Left renal cortex interstitium (tissue), 4 donors: Measurements from ENCODE around the gene NPHP4. TPM values are rescaled to one million over a fixed set of nuclear protein-coding genes. Genes with fewer than 3 reads are reported as not detected.

ENCODE experiments used
- DNase-seq, 4 donors: peaks; one replicate each; pipeline ENCODE4 v3.0.0-alpha.2; 2013; ENCODE audit warnings: low read depth in 4 of 4, low spot score in 2 of 4, missing footprints in 1 of 4
- polyA plus RNA-seq, 4 donors: library from polyadenylated mRNA; unstranded; fragments of 120-200 nt; gene quantifications; one replicate each; pipeline ENCODE4 v1.2.1, GENCODE V29; 2013; ENCODE audit not compliant: insufficient read length in 4 of 4

Gene NPHP4
- polyA plus RNA-seq, 4 donors: 7.9 to 18.9 (median 14.0) TPM

DNA sequence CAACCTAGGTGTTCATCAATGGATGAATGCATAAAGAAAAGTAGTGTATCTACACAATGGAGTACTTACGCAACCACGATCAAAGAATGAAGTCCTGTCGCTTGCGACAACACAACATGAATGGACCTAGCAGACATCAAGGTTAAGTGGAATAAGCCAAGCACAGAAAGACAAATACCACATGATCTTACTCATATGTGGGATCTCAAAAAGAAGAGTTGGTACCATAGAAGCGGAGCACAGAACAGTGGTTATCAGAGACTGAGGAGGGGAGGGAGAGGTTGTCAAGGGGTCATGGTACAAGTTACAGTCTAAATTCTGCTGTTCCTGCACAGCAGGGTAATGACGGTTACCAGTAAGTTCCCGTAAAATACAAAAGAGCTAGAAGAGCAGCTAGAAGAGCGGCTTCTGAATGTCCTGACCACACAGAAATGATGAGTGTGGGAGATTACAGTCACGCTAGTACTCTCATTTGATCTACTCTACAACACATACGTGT, 36.7 kb downstream of the NPHP4 start:
- DNase-seq: no peak

DNA sequence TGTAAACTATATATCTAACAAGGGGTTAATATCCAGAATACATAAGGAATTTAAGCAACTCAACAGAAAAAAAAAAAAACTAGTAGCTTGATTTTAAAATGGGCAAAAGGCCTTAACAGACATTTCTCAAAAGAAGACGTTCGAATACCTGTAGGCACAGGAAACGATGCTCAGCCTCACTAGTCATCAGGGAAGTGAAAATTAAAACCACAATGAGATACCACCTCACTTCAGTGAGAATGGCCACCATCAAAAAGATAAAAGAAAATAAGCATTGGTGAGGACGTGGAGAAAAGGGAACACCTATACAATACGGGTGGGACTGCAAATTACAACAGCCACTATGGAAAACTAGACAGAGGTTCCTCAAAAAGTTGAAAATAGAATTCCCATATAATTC, 37.3 kb downstream of the NPHP4 start:
- no peak for DNase-seq

DNA sequence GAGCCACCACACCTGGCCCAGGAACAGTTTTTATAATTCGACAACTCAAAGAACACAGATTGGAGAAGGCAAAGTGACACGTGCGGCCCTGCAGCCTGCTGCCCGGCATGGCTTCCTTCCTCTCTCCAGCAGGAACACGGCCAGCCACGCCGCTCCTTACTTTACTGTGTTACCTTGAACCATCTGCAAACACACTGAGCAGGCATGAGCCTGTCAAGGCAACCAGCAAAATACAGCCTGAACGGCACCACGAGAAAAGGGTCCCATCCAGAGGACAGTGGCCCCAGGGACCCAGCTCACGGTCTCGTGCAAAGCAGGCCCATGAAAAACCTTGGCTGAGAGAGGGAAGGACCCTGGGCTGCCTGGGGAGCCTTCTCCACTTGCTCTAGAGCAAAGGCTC, 38.8 kb downstream of the NPHP4 start:
- no peak for DNase-seq

DNA sequence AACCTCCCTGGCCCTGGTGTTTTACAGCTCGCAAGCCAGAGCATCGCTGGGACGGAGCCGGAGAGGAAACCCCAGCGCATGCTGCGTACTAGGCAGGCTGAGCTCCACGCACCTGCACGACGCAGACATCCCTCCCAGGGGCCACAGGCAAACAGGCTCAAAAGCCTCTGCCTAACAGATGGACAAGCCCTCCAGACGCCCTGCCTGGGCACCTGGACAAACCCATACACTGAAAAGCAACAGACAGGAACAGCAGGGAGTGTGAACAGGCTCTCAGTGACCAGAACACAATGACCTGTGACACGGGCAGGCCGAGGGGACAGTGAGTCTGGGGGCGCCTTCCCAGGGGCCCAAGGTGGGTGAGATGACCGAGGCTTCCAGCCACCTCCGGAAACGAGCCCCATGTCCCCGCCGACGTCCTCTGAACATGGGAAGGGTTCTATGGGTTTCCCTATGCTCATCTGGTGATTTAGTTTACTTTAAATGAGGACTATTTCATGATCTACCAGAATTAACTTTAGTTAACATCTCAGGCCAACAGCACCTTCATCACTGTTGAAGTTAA, 40.3 kb downstream of the NPHP4 start:
- no peak for DNase-seq

DNA sequence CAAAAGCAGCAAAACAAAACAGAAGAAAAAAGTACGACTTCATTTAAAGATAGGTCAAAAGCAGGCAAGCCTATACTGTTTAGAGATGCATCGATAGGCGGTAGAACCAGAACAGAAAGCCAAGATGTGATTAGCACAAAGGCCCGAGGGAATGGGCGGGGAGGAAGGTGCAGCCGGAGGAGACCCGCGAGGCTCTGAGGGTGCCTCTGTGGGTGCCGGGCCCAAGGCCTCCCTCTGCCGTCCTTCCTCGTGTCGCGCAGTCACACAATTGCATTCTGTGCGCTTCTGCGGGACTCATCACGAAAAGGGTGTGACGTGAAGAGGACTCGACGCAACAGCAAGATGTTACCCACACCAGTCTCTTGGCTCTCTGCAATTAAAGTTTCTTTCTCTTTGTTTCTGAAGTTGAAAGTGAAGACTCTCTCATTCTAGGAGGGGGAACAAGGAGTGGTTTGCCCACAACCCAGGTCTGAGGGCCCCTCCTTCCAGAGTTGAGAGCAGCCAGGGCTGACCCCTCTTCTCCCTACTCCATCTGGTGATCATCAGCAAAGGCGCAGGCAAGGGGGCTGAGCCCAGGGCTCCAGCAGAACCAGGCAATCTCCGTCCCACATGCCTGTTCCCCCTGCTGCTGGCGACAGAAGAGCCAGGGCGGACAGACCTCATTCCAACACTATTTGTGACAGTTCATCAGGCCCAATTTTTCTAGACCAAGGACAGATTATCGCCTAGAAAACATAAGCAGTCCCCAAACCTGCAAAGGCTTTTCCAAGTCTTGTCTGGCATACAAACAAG, 41.0 kb downstream of the NPHP4 start:
- DNase-seq: no peak

DNA sequence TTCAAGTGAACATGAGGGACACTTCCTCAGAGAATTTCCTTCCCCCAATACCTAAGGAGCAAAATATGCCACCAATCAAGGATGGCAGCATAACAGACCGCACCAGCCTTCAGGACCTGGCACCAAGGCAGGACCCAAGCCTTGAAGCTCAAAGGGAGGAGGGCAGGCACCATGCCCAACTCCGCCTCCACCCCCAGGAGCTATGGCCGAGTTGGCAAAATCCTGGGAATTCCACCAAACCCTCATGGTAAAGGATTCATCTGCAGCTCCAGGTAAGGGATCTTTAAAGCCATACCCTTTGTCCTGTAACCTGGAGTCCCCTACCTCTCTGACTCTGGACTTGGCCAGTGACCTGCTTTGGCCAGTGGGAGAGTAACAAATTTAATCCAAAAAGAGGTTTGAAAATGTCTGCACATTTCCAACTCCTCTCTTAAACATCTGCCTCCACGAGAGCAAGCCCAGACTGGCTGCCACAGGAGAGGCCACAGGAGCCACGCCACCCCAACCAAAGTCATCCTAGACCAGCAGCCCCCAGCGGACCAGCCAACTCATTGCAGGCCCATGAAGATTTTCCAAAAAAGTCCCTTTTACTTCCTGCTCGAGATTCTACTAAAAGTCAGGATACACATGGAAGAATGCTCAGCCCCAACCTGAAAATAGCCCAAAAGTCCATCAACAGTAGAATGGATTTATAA, 41.9 kb downstream of the NPHP4 start:
- DNase-seq: no peak

DNA sequence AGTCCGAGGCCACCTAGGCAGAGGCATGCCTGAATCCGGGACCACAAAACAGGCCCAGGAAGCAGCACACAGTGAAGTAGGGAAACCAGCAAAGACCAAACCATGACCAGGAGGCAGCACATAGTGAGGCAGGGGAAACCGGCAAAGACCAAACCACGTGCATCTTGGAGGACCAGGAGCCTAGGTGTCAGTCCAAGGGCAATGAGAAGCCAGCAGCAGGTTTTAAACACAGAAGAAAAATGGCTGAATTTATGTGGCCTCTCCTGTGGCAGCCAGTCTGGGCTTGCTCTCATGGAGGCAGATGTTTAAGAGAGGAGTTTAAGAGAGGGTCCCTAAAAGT, 42.5 kb downstream of the NPHP4 start:
- no peak for DNase-seq

DNA sequence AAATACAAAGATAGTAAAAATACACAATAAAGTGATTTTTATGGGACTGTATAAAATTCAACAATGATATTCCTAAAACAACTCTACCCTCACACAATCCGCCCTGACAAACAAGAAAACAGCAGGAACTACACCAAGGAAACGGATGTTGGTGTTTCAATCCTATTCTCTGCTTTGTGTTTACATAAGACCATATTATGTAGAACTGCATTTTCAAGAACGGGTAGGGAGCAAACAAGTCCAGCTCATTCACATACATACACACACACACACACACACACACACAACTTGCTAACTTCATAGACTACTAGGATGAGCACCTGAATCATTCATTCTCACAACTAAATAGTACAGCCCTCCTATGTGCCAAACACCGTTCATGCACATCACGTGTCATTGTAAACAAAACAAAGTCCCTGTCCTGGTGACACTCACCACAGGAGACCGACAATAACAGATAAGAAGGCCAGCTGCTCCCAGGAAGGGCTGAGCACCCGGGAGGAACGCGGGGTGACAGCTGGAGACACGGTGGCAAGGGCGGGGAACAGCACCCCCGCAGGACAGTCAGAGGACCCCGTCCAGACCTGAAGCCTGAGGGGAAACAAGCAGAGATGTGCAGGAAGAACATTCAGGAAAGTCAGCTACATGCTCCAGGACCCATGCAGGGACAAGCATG, 43.0 kb downstream of the NPHP4 start:
- DNase-seq: no peak

DNA sequence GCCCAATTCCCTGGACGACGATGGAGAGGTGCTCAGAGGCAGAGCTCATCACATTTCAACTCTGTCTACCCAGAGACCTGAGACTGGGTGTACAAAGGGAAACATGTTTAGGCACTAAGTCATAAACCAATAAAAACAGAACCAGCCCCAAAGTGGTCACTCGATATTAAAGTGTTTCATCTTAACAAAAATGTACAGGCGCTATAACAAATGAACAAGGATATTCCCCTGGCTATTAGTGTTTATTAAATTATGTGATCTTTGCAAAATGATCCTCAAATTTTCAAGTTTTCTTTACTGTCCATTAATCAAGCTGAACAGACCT, 43.6 kb downstream of the NPHP4 start:
- DNase-seq: no peak

DNA sequence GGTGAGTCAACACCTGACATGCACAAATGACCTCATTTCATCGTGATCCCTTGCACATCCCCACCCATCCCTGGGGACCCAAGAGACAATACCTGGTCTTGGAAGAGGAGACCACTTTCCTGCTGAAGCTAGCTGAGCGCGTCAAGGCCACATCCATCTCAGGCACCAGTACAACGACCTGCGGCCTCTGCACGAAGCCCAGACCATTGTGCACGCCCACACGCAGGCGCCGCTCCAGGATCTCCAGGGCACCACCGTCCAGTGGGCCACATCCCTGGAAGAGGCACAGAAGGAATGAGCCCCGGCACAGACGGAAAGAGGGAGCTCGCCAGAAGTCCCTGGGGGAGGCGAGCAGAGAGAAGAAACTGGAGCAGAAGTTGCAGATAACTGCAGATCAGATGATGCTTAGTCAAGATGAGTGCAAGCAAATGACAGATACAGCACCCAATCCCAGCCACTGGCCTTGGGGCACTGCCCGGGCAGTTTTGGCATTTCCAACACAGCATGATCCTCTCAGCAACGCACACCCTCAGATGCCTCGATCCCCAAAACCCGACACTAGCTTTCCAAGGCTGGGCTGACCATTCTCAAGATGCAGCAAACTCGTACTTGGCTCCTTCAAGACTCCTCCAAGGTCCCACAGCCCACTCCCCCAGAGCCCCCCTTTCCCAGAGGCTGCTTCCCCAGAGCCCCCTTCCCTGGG, 44.1 kb downstream of the NPHP4 start:
- DNase-seq: no peak

DNA sequence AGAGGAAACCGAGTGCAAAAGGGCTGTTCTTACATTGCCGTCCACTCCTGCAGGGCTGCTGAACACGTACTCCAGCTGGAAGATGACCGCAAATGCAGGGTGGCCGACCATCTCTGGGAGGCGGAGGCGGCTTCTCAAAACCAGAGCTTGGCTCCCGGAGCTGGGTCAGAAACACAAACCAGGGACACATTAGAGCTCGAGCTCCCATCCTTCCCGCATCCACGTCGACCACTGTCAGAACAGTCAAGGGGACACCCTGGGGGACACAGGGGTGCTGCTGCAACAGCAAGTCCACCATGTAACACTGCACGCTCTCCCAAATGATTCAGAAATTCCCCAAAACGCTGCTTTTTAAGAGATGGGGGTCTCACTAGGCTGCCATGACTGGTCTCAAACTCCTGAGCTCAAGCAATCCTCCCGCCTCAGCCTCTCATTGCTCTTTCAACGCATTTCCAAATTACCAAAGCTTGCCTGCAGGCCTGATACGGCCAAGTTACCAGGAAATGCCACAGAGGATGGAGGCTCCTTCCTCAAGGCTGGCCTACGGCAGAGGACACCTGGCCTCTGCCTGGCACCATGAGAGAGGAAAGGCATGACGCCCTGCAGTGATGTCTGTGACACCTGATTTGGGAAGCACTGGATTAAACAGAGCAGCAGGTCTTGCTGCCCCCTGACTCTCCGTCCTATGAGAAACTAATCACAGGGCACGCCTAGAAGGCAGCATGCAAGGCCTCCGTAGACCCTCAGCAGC, 45.0 kb downstream of the NPHP4 start:
- no peak for DNase-seq

DNA sequence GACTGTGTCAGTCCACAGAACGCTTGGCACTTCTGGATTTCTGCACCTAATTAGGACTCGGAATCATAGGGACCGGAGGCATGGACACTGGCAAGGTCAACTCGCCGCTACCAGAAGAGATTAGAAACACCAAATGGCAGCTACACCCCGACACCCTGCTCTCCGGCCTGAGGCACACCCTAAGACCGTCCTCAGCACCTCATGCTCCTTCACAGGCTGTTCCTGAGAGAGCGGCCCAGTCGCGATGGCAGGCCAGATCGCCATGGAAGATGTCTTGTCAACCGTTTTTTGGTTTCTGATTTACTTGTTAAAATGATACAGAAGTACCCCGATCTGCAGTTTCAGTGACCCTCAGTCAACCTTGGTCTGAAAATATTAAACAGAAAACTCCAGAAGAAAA, 46.8 kb downstream of the NPHP4 start:
- DNase-seq: no peak

DNA sequence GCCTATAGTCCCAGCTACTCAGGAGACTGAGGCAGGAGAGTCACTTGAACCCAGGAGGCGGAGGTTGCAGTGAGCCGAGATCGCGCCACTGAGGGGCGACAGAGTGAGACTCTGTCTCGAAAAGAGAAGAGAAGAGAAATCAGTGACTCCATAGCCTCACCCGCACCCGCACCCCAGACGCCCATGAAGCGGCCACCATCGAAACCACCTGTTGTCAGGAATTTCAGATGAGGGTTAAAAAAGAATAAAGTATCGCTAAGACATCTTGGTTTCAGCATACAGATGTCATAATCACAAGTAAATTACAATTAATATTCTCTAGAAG, 47.4 kb downstream of the NPHP4 start:
- no peak for DNase-seq

DNA sequence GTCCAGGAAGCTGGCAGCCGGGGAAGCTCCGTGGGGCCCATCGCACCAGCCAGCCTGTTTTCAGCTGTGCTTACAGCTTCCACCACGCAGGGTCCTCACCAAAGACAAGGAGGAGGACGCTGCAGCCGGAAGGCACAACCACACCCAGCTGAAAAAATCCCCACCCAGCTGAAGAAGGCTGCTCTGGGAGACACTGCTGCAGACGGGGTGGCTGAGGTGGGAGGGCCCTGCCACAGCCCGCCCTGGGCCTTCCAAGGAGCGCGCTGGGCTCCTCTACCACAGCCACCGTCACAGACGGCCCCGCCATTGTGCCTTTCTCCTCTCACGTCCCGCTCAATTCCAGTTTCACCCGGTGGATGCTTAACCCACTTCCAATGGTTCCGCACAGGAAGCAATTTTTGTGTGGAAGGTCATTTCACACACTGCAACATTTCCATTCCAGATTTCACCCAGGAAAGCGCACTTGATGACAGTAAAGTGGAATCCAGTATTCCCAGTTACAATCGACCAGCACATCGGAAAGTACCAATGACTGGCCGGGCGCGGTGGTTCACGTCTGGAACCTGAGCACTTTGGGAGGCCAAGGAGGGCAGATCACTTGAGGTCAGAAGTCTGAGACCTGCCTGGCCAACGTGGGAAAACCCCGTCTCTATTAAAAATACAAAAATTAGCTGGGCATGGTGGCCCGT, 47.9 kb downstream of the NPHP4 start:
- no peak for DNase-seq

DNA sequence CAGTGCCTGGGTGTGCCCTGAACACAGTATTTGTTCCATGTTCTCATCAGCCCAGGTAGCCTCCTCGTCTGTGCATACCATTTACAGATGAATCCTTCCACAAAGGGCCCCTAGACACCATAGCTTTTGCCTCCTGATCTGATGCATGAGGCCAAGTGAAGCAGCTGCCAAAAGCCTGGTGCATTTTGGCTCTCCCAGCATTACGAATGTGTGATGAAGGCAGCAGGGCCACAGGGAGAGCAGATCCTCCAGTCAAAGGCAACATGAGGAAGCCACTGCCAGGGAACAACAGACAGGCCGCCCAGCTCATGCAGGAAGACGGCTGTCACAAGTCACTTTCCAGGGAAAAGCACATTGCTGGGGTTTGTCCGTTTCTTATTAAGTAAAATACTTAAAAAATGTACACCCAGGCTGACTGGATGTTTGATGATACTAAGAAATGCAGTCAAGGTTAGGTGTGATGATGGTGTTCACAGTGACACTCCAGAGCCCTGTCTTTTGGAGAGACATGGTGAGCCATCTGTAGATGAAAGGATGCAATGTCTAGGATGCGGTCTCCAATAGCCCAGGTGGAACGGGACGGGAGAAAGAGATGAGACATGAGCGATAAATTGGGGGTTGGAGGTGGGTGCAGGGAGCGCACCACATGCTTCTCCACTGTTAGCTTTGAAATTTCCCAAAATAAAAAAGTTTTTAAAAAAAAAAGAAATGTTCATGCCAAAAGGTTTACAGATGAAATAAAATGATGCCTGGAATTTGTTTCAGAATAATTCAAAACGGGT, 48.7 kb downstream of the NPHP4 start:
- no peak for DNase-seq

DNA sequence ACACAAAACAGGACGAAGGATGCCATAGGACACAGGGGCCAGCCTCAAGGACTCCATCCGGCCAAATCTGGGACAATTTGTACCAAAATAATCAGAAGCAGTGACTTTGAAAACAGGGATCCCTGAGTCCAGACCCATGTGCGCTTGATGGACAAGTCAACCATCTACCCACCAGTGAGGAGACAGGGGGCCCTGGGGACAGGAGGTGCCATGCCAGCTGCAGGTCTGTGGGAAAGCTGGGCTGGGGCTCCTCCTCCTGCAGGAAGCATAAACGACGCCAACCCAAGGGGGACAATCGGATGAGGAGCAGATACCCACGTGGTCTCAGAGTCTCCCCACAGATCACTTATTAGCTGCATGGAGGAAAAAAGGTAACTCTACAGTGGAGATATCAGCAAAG, 50.6 kb downstream of the NPHP4 start:
- DNase-seq: no peak

DNA sequence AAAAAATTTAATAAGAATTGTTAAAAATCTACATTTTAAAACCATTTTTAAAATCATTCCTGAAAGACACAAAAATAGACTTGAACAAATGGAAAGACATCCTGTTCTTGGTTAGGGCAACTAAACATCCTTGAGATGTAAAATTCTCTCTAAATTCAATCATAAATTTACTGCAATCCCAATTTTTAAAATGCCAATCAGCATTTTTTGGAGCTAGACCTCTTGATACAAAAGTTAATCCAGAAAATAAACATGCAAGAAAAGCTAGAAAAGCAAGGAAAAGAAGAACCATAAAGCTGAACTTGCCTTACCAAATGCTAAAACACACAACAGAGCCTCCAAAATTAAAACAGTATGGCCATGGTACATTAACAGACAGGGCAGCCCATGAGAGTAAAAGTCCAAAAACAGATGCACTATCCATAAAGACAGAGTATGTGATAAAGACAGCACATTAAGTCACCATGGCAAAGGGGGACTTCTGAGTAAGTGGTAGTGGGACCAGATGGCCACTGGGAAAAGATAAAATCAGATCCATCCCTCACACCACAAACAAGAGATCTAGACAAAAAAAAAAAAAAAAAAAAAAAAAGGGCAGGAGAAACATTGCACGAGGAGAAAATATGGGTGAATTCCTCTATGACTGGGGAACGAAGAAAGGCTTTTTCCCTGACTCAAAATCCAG, 51.4 kb downstream of the NPHP4 start:
- no peak for DNase-seq
